ENCODE measurements around the gene MAP4K5. TPM values are rescaled to one million over a fixed set of nuclear protein-coding genes. Genes with fewer than 3 reads are reported as not detected.
A peak's percentile ranks its signal among the peaks of the same experiment; 100 is the strongest.

MAP4K5 gene
- total RNA-seq, 1 donor from 2014 or later: 93.1 TPM

DNA sequence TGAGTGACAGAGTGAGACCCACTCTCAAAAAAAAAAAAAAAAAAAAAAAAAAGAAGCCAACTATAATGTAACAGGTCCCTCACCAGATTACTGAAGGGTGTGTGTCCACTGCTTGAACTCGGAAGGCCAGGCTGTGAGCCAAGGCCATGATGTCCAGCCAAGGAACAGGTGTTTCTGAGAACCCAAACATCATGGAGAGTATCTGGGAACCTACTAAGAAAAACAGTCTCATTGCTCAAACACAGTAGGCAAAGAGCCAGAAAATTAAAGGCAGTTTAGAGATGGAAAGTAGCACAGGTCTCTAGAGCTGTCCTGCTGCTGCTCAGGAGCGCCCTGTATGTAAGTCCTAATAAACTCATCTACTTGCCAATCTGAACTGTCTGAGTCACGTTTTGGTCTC, 12.5 kb upstream of the MAP4K5 start:
- H3K27me3 Mint-ChIP-seq (ENCODE audit: low read depth, unreplicated experiment): no peaks in the 10 kb centered on the region

DNA sequence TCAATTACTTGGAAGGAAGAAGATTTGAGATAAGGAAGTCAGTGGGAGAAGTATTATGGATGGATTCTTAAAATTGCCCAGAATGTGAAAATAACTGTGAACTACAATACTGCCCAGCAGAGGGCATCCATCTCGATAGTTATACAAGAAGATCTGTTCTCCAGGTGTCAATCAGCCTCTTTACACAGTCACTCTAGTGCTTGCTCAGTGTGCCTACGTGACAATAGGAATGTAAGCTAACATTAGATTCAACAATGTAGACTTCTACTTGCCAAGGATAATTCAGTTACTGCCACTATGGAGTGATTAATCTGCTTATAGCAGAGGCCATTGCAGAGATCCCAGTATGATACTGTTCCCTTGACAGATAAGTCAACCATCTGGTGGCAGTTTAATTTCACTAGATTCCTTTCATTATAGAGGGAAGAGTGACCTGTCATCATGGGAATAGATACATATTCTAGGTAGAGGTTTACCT, 10.6 kb upstream of the MAP4K5 start:
- peak; percentile 78 for FAIRE-seq
- H3K4me3 ChIP-seq (ENCODE audit: insufficient read depth, low read depth, low read length): no peak overlapping the region
- H3K4me3 Mint-ChIP-seq (ENCODE audit: unreplicated experiment): no peak overlapping the region

More for the DNA sequence above, 12.5 kb upstream of the MAP4K5 start:
- Mint-ChIP-seq H3K27ac (ENCODE audit: unreplicated experiment) (no peak overlapping the region), H3K4me3 (ENCODE audit: unreplicated experiment) (no peak overlapping the region), H3K4me1 (ENCODE audit: low read depth, unreplicated experiment) (peaks cover 7% of the 10 kb centered on the region), H3K36me3 (ENCODE audit: low read depth, unreplicated experiment) (no peaks in the 10 kb centered on the region), H3K9me3 (ENCODE audit: unreplicated experiment) (peaks cover 11% of the 10 kb centered on the region)
- Histone ChIP-seq H3K36me3 (ENCODE audit: insufficient read depth, low read length) (no peaks in the 10 kb centered on the region), H2AFZ (ENCODE audit: low read depth, low read length) (no peak overlapping the region), H3K27me3 (ENCODE audit: insufficient read depth, low read length) (no peaks in the 10 kb centered on the region), H3K4me1 (ENCODE audit: insufficient read depth, low read length) (no peaks in the 10 kb centered on the region), H3K9ac (ENCODE audit: low read length) (no peak overlapping the region), H3K27ac (ENCODE audit: low read depth, low read length) (no peak overlapping the region), H4K20me1 (ENCODE audit: insufficient read depth, low read length) (no peaks in the 10 kb centered on the region), H3K4me2 (ENCODE audit: low read length) (no peak overlapping the region), H3K79me2 (ENCODE audit: insufficient read depth, low read length) (no peaks in the 10 kb centered on the region), H3K9me3 (ENCODE audit: insufficient read depth, low read depth, low read length) (no peaks in the 10 kb centered on the region), H3K4me3 (ENCODE audit: insufficient read depth, low read depth, low read length) (no peak overlapping the region)
- FAIRE-seq: no peak
- TF ChIP-seq, protein P1, sequence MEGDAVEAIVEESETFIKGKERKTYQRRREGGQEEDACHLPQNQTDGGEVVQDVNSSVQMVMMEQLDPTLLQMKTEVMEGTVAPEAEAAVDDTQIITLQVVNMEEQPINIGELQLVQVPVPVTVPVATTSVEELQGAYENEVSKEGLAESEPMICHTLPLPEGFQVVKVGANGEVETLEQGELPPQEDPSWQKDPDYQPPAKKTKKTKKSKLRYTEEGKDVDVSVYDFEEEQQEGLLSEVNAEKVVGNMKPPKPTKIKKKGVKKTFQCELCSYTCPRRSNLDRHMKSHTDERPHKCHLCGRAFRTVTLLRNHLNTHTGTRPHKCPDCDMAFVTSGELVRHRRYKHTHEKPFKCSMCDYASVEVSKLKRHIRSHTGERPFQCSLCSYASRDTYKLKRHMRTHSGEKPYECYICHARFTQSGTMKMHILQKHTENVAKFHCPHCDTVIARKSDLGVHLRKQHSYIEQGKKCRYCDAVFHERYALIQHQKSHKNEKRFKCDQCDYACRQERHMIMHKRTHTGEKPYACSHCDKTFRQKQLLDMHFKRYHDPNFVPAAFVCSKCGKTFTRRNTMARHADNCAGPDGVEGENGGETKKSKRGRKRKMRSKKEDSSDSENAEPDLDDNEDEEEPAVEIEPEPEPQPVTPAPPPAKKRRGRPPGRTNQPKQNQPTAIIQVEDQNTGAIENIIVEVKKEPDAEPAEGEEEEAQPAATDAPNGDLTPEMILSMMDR (IDR thresholded peaks at IDR 0.05; ENCODE audit: insufficient read depth, low read depth, low read length): no peak
- TF ChIP-seq EZH2 (IDR thresholded peaks at IDR 0.05; ENCODE audit: insufficient read depth, low read length): no peak
- DNase-seq (ENCODE audit: low read depth): no peak

DNA sequence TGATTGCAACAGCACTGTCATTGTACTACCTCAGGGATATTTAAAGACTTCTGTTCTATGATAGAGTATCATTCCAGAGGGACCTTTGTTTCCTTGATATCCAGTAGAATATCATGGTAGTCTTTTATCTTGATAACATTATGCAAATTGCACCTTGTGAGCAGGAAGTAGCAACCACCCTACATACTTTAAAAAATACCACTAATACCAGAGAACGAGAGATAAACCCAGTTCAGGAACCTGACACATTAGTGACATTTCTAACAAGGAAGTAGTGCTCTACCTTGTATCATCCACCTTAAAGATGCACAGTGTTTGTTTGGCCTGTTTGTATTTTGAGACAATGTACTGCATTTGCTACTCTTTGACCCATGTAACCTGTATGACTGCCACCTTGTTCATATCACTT, 8.8 kb upstream of the MAP4K5 start:
- H3K79me2 ChIP-seq (ENCODE audit: insufficient read depth, low read length): no peaks in the 10 kb centered on the region
- no peak for FAIRE-seq
- H3K4me1 Mint-ChIP-seq (ENCODE audit: low read depth, unreplicated experiment): peaks cover 7% of the 10 kb centered on the region
- no peak for DNase-seq (ENCODE audit: low read depth)
- TF ChIP-seq, protein P1 (IDR thresholded peaks at IDR 0.05; ENCODE audit: insufficient read depth, low read depth, low read length): no peak
- TF ChIP-seq EZH2 (IDR thresholded peaks at IDR 0.05; ENCODE audit: insufficient read depth, low read length): no peak
- H3K4me3 ChIP-seq (ENCODE audit: insufficient read depth, low read depth, low read length): no peak overlapping the region
- H3K27ac Mint-ChIP-seq (ENCODE audit: unreplicated experiment): no peak overlapping the region
- H3K4me2 ChIP-seq (ENCODE audit: low read length): no peak overlapping the region
- H3K36me3 ChIP-seq (ENCODE audit: insufficient read depth, low read length): no peaks in the 10 kb centered on the region
- no peak overlapping the region for H3K9ac ChIP-seq (ENCODE audit: low read length)
- no peaks in the 10 kb centered on the region for H4K20me1 ChIP-seq (ENCODE audit: insufficient read depth, low read length)
- H3K36me3 Mint-ChIP-seq (ENCODE audit: low read depth, unreplicated experiment): peaks cover 10% of the 10 kb centered on the region
- no peaks in the 10 kb centered on the region for H3K9me3 ChIP-seq (ENCODE audit: insufficient read depth, low read depth, low read length)
- H3K27me3 ChIP-seq (ENCODE audit: insufficient read depth, low read length): no peaks in the 10 kb centered on the region
- H3K27me3 Mint-ChIP-seq (ENCODE audit: low read depth, unreplicated experiment): no peaks in the 10 kb centered on the region
- peaks cover 19% of the 10 kb centered on the region for H3K9me3 Mint-ChIP-seq (ENCODE audit: unreplicated experiment)
- no peak overlapping the region for H3K27ac ChIP-seq (ENCODE audit: low read depth, low read length)
- H2AFZ ChIP-seq (ENCODE audit: low read depth, low read length): no peak overlapping the region
- H3K4me3 Mint-ChIP-seq (ENCODE audit: unreplicated experiment): no peak overlapping the region
- H3K4me1 ChIP-seq (ENCODE audit: insufficient read depth, low read length): no peaks in the 10 kb centered on the region

More for the DNA sequence above, 10.6 kb upstream of the MAP4K5 start:
- TF ChIP-seq EZH2 (IDR thresholded peaks at IDR 0.05; ENCODE audit: insufficient read depth, low read length): no peak
- TF ChIP-seq, protein P1 (IDR thresholded peaks at IDR 0.05; ENCODE audit: insufficient read depth, low read depth, low read length): peak; percentile 58
- Histone ChIP-seq H3K4me1 (ENCODE audit: insufficient read depth, low read length) (no peaks in the 10 kb centered on the region), H3K9ac (ENCODE audit: low read length) (no peak overlapping the region), H4K20me1 (ENCODE audit: insufficient read depth, low read length) (no peaks in the 10 kb centered on the region), H3K9me3 (ENCODE audit: insufficient read depth, low read depth, low read length) (no peaks in the 10 kb centered on the region), H3K27ac (ENCODE audit: low read depth, low read length) (no peak overlapping the region), H3K36me3 (ENCODE audit: insufficient read depth, low read length) (no peaks in the 10 kb centered on the region), H3K79me2 (ENCODE audit: insufficient read depth, low read length) (no peaks in the 10 kb centered on the region), H2AFZ (ENCODE audit: low read depth, low read length) (no peak overlapping the region), H3K4me2 (ENCODE audit: low read length) (no peak overlapping the region), H3K27me3 (ENCODE audit: insufficient read depth, low read length) (no peaks in the 10 kb centered on the region)
- peak; percentile 41 for DNase-seq (ENCODE audit: low read depth)
- H3K36me3 Mint-ChIP-seq (ENCODE audit: low read depth, unreplicated experiment): peaks cover 3% of the 10 kb centered on the region
- H3K4me1 Mint-ChIP-seq (ENCODE audit: low read depth, unreplicated experiment): peaks cover 7% of the 10 kb centered on the region
- H3K27ac Mint-ChIP-seq (ENCODE audit: unreplicated experiment): no peak overlapping the region
- peaks cover 13% of the 10 kb centered on the region for H3K9me3 Mint-ChIP-seq (ENCODE audit: unreplicated experiment)
- no peaks in the 10 kb centered on the region for H3K27me3 Mint-ChIP-seq (ENCODE audit: low read depth, unreplicated experiment)

All from astrocyte (in vitro differentiated cells and primary cell).